IMR-90 (cell line): ENCODE results near the gene ODAD2. TPM values are rescaled to one million over a fixed set of nuclear protein-coding genes. Genes with fewer than 3 reads are reported as not detected.

Experiments used
- ATAC-seq: fragments of 200-7000 bp; cut with Tn5 transposase; 2 replicates; pipeline ENCODE4 v1.9.1; 2020; ENCODE audit warnings: low read depth, mild to moderate bottlenecking, moderate library complexity
- BruUV-seq: library from RNA; stranded (reverse); fragments of 400-500 nt; replicated peaks from 2 replicates; lab custom pipeline; 2021; lab: Mats Ljungman, UMichigan
- CTCF ChIA-PET: fragments of 300-600 bp; formaldehyde crosslinking; extraction: SDS; loops from one replicate; lab custom pipeline; 2021; ENCODE audit warnings: antibody characterized with exemption; lab: Yijun Ruan, JAX
- POLR2A ChIA-PET: fragments of 300-600 bp; sonication (Branson Sonifier 250); formaldehyde crosslinking; loops from one replicate; lab custom pipeline; 2022; ENCODE audit warnings: antibody characterized with exemption; ENCODE audit not compliant: unreplicated experiment; lab: Charles Lee
- DNase-seq: peaks from one replicate; pipeline ENCODE4 v3.0.0; 2013
- H2AFZ ChIP-seq: replicated peaks from 2 replicates; pipeline ENCODE3; 2013; ENCODE audit warnings: low read length, mild to moderate bottlenecking; ENCODE audit not compliant: poor library complexity
- H2AK5ac ChIP-seq: 2 replicates; pipeline ENCODE4 v1.6.1; 2013; ENCODE audit warnings: low read depth, low read length, inconsistent platforms
- H2AK9ac ChIP-seq: replicated peaks from 2 replicates; pipeline ENCODE3; 2013; ENCODE audit warnings: mild to moderate bottlenecking, low read depth, low read length, moderate library complexity; ENCODE audit not compliant: poor library complexity
- H2BK120ac ChIP-seq: 2 replicates; pipeline ENCODE4 v1.6.1; 2013; ENCODE audit warnings: low read depth, low read length, inconsistent platforms
- H2BK15ac ChIP-seq: 3 replicates; pipeline ENCODE4 v1.6.1; 2013; ENCODE audit warnings: low read depth, low read length, inconsistent platforms
- H2BK20ac ChIP-seq: 2 replicates; pipeline ENCODE4 v1.6.1; 2013; ENCODE audit warnings: low read depth, mild to moderate bottlenecking, inconsistent platforms, low read length, moderate library complexity
- H2BK5ac ChIP-seq: 2 replicates; pipeline ENCODE4 v1.6.1; 2013; ENCODE audit warnings: mild to moderate bottlenecking, low read depth, low read length, inconsistent platforms; ENCODE audit not compliant: poor library complexity, severe bottlenecking
- H3K14ac ChIP-seq: replicated peaks from 2 replicates; pipeline ENCODE4 v1.6.1; 2013; ENCODE audit warnings: low read depth, low read length, inconsistent platforms
- H3K18ac ChIP-seq: 2 replicates; pipeline ENCODE4 v1.6.1; 2013; ENCODE audit warnings: low read depth, low read length, control low read depth
- H3K23ac ChIP-seq: 2 replicates; pipeline ENCODE4 v1.6.1; 2013; ENCODE audit warnings: low read depth, low read length, inconsistent platforms
- H3K27ac ChIP-seq: 2 replicates; pipeline ENCODE4 v1.5.1; 2013; ENCODE audit warnings: mild to moderate bottlenecking, control low read depth, low read length; ENCODE audit not compliant: insufficient read depth
- H3K27me3 ChIP-seq: 2 replicates; pipeline ENCODE4 v1.6.1; 2013; ENCODE audit warnings: low read length; ENCODE audit not compliant: control insufficient read depth, insufficient read depth
- H3K36me3 ChIP-seq: 2 replicates; pipeline ENCODE4 v1.6.1; 2013; ENCODE audit warnings: low read length, mixed read lengths; ENCODE audit not compliant: control insufficient read depth, insufficient read depth
- H3K4ac ChIP-seq: 2 replicates; pipeline ENCODE4 v1.6.1; 2013; ENCODE audit warnings: low read depth, low read length, inconsistent platforms
- H3K4me1 ChIP-seq: 2 replicates; pipeline ENCODE4 v1.6.1; 2013; ENCODE audit warnings: low read length, mixed read lengths; ENCODE audit not compliant: control insufficient read depth, insufficient read depth
- H3K4me2 ChIP-seq: 2 replicates; pipeline ENCODE4 v1.6.1; 2013; ENCODE audit warnings: low read depth, mild to moderate bottlenecking, control low read depth, low read length, moderate library complexity
- H3K4me3 ChIP-seq: 2 replicates; pipeline ENCODE4 v1.5.1; 2013; ENCODE audit warnings: low read depth, mild to moderate bottlenecking, control low read depth, low read length, moderate library complexity; ENCODE audit not compliant: insufficient read depth
- H3K56ac ChIP-seq: 2 replicates; pipeline ENCODE4 v1.6.1; 2013; ENCODE audit warnings: low read length, inconsistent platforms; ENCODE audit not compliant: insufficient read depth; ENCODE audit errors: extremely low read depth
- H3K79me1 ChIP-seq, 2 experiments: 2 replicates each; pipeline ENCODE4 v1.6.1; 2013; ENCODE audit warnings: low read length in 2 of 2, inconsistent platforms in 1 of 2, low read depth in 1 of 2
- H3K9ac ChIP-seq: 2 replicates; pipeline ENCODE4 v1.6.1; 2013; ENCODE audit warnings: low read depth, low read length, control low read depth
- H3K9me1 ChIP-seq: 2 replicates; pipeline ENCODE4 v1.6.1; 2013; ENCODE audit warnings: low read length, inconsistent platforms; ENCODE audit not compliant: insufficient read depth
- H3K9me3 ChIP-seq: 2 replicates; pipeline ENCODE4 v1.6.1; 2013; ENCODE audit warnings: low read length; ENCODE audit not compliant: control insufficient read depth, insufficient read depth
- H4K20me1 ChIP-seq: 2 replicates; pipeline ENCODE4 v1.6.1; 2013; ENCODE audit warnings: low read length, inconsistent platforms; ENCODE audit not compliant: insufficient read depth
- H4K5ac ChIP-seq: 2 replicates; pipeline ENCODE4 v1.6.1; 2013; ENCODE audit warnings: mild to moderate bottlenecking, low read depth, low read length, control low read depth
- H4K8ac ChIP-seq, 2 experiments: 2 replicates each; pipeline ENCODE4 v1.6.1; 2013; ENCODE audit warnings: low read depth in 2 of 2, low read length in 2 of 2, control low read depth in 1 of 2, inconsistent platforms in 1 of 2
- H4K91ac ChIP-seq: 2 replicates; pipeline ENCODE4 v1.6.1; 2013; ENCODE audit warnings: low read depth, low read length, inconsistent platforms; ENCODE audit not compliant: insufficient read depth
- BHLHE40 ChIP-seq: fragments of 150-350 bp; IDR thresholded peaks from 2 replicates; pipeline ENCODE4 v1.6.1; 2016; ENCODE audit warnings: mild to moderate bottlenecking, low read depth, low read length
- CTCF ChIP-seq: conservative IDR thresholded peaks from 2 replicates; pipeline ENCODE4 v1.5.1; 2012; ENCODE audit warnings: mild to moderate bottlenecking, low read depth, low read length, improper control_type of control experiment
- ELK1 ChIP-seq: fragments of 150-350 bp; IDR thresholded peaks from 2 replicates; pipeline ENCODE4 v1.6.1; 2016; ENCODE audit warnings: low read depth, mild to moderate bottlenecking, low read length, moderate library complexity, borderline replicate concordance
- FOS ChIP-seq: fragments of 150-350 bp; IDR thresholded peaks from 2 replicates; pipeline ENCODE4 v1.6.1; 2016; ENCODE audit warnings: low read depth, low read length
- MAFK ChIP-seq: IDR thresholded peaks from 2 replicates; pipeline ENCODE4 v1.6.1; 2012; ENCODE audit warnings: low read depth, low read length, improper control_type of control experiment
- MAZ ChIP-seq: IDR thresholded peaks from 2 replicates; pipeline ENCODE4 v1.6.1; 2012; ENCODE audit warnings: low read depth, mild to moderate bottlenecking, low read length, improper control_type of control experiment, moderate library complexity, borderline replicate concordance
- NFE2L2 ChIP-seq: fragments of 150-350 bp; IDR thresholded peaks from 2 replicates; pipeline ENCODE4 v1.6.1; 2016; ENCODE audit warnings: low read depth, mild to moderate bottlenecking, low read length
- RCOR1 ChIP-seq: IDR thresholded peaks from 2 replicates; pipeline ENCODE4 v1.6.1; 2012; ENCODE audit warnings: mild to moderate bottlenecking, low read length, improper control_type of control experiment; ENCODE audit not compliant: insufficient replicate concordance
- RFX5 ChIP-seq: IDR thresholded peaks from 2 replicates; pipeline ENCODE4 v1.8.0; 2012; ENCODE audit warnings: low read depth, mild to moderate bottlenecking, low read length, moderate library complexity
- SMC3 ChIP-seq: fragments of 150-350 bp; IDR thresholded peaks from 2 replicates; pipeline ENCODE4 v1.6.1; 2016; ENCODE audit warnings: low read depth, mild to moderate bottlenecking, antibody characterized with exemption, low read length, moderate library complexity
- USF2 ChIP-seq: fragments of 150-350 bp; IDR thresholded peaks from 2 replicates; pipeline ENCODE4 v1.6.1; 2017; ENCODE audit warnings: mild to moderate bottlenecking, antibody characterized with exemption, low read length, low read depth
- WGBS, 2 experiments: methylation state at CpG; one replicate each; pipeline versions ENCODE4 v1.1.5 to v1.1.7; 2013; ENCODE audit warnings: missing lambda C conversion rate in 2 of 2; ENCODE audit not compliant: insufficient read length in 1 of 2; ENCODE audit errors: extremely low coverage in 2 of 2; 5-methylcytosine and 5-hydroxymethylcytosine counted together
- dilution Hi-C: fragments of 300-500 bp; cut with HindIII; formaldehyde crosslinking; loops from one replicate; pipeline ENCODE4 v1.14.3; 2018; ENCODE audit warnings: low sequenced_read_pairs; ENCODE audit not compliant: unreplicated experiment
- in situ Hi-C: fragments of 300-500 bp; cut with MboI; formaldehyde crosslinking; loops from 3 replicates; pipeline ENCODE4 v1.14.3; 2019; ENCODE audit warnings: low sequenced_read_pairs, inconsistent platforms, mixed read lengths
- intact Hi-C: fragments of 100-400 bp; cut with micrococcal nuclease; formaldehyde crosslinking; loops from 2 replicates; pipeline ENCODE4 v1.10.0; 2022
- polyA plus RNA-seq, 3 experiments: library from polyadenylated mRNA; depleted of rRNA; stranded (reverse); fragments of >200 nt; gene quantifications; 2 replicates each; pipeline ENCODE4 v1.2.3, GENCODE V29; 2012; ENCODE audit warnings: low replicate concordance in 1 of 3
- total RNA-seq: library from RNA; depleted of rRNA; stranded (reverse); fragments of >200 nt; gene quantifications from 2 replicates; pipeline ENCODE4 v1.2.3, GENCODE V29; 2012

Gene ODAD2
- total and polyA plus RNA-seq, 2 of the 4 experiments (the other 2 are of a cell fraction) = 0.53 to 0.72 TPM

GRCh38 chr10:27908231-27908630, 90.6 kb downstream of the ODAD2 start:
- Histone ChIP-seq H4K91ac (no peak overlapping the region), H2AFZ (no peak overlapping the region), H2AK5ac (no peak overlapping the region), H3K4me1 (no peaks in the 10 kb centered on the region), H3K14ac (no peak overlapping the region), H4K20me1 (no peaks in the 10 kb centered on the region), H3K36me3 (no peaks in the 10 kb centered on the region), H2BK5ac (no peak overlapping the region), H3K9ac (no peak overlapping the region), H3K4ac (no peak overlapping the region), H3K9me3 (no peaks in the 10 kb centered on the region), H2BK15ac (no peak overlapping the region), H3K9me1 (no peaks in the 10 kb centered on the region), H3K27me3 (no peaks in the 10 kb centered on the region), H3K4me3 (no peak overlapping the region), H3K4me2 (no peak overlapping the region), H4K5ac (no peak overlapping the region), H3K23ac (no peak overlapping the region), H2BK20ac (no peak overlapping the region), H2BK120ac (no peak overlapping the region), H3K56ac (no peak overlapping the region), H3K18ac (no peak overlapping the region), H2AK9ac (no peak overlapping the region), H3K79me1 (no peaks in the 10 kb centered on the region), H3K27ac (no peak overlapping the region), H4K8ac (no peak overlapping the region)
- ChIA-PET POLR2A (no interaction called here), CTCF (interaction anchor here (0.5 to 1.5 kb wide), 2 partner anchors 9 to 701 kb away, joined by 3 to 6 read pairs; no protein-coding TSS in a partner anchor)
- no CpG with 5 or more reads among the region's 3 CpGs for WGBS, 2 experiments
- in situ Hi-C loops (no loop called here), dilution Hi-C loops (no loop called here), intact Hi-C loops (no loop called here)
- DNase-seq (no peak), ATAC-seq (no peak)
- no TSS peak for BruUV-seq
- TF ChIP-seq SMC3 = no peak
- no peak for TF ChIP-seq NFE2L2
- no peak for TF ChIP-seq MAZ
- no peak for TF ChIP-seq MAFK
- TF ChIP-seq RFX5 = no peak
- no peak for TF ChIP-seq RCOR1
- TF ChIP-seq CTCF = no peak
- TF ChIP-seq FOS = no peak
- TF ChIP-seq ELK1 = no peak
- TF ChIP-seq USF2 = no peak
- no peak for TF ChIP-seq BHLHE40
